C1 segment of cervical spinal cord (tissue), 14 donors: Measurements from ENCODE around the gene MTUS2.

ENCODE experiments used
- DNase-seq, 14 donors: peaks; one replicate each; lab custom pipeline; 2025; lab: John Stamatoyannopoulos, UW

The MTUS2 gene

DNA sequence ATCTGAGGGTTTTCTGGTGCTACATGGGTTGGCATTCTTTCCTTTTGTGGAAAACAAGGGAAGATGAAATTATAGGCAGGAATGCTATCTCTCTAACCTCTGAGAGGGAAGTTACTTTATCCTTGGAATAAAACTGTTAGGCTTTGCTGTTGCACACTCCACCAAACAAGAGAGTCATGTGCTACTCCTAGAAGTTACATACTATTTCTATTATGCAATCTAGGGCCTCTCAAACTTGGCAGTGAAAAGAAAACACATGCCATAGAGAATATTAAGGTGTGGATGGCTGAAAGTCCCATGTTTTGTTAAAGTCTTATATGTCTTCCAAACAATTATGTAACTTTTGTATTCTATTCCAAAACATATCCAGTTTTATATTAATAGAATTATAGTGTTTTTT lies 407.4 kb downstream of the MTUS2 start:
- DNase-seq: no peak

DNA sequence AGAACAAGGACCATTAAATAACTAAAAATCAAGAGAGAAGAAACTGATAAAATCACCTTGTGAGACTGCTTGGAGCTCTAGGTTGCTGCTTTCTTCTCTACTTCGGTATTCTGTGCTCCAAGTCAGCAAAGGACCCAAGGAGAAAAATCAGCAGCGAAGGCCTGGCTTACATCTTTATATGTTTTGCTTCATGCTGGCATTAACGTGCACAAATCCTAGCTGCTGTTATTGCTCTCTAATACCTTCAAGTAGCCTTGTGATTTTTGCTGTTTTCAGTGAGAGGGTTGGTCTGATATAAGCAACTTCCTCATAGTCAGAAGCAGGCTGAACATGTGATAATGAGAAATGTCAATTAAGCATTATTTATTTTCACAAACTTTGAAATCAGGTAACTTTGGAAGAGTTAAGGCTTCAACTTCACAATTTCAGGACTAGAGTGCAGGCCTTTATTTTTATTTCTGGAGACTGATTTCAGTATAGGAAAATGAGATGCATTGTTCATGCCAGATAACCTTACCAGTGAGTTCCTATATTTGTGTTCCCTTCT lies 410.2 kb downstream of the MTUS2 start:
- DNase-seq: no peak

DNA sequence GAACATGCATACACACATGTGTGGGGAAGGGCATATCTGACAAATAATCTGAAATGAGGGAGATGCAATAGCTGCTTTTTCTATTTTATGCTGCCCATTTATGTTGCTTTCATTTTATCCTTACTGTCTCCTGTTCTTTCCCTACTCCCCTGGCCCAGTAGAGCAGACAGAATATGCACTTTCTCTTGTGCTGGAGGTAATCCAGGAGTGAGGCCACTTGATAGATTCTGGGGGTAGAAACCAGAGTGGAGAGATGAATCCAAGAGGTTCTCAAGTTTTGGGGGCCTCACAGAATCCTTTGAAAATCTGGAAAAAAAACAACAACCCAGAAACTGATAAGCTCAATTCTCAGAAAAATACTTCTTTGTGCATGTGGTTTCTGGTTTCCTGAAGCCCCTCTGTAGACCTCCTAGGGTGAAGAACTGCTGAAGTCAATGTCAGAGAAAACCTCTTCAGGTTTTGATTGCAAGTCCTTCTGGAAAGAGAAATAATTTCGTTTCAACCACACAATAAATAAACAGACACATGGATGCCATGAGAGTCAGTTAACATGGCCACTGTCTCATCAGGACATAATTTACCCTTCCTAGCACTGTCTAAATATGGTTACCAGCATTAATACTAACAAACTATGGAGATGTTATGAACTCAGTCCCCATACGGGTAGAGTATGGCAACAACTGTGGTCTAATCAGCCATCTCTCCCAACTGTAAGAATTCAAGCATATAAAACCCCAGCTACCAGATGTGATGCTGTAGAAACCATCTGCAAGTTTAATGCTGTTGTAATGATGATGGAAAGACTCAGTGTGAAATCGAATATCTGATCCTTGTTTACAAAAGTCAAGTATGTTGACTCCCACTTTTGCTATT lies 419.8 kb downstream of the MTUS2 start:
- DNase-seq: no peak

GRCh38 chr13:29254626-29255370 lies 434.7 kb downstream of the MTUS2 start:
- DNase-seq: no peak

- DNase-seq: no peak
These were observed 435.4 kb downstream of the MTUS2 start for GRCh38 chr13:29255567-29255966.

GRCh38 chr13:29260684-29261083 lies 440.5 kb downstream of the MTUS2 start:
- DNase-seq: no peak

DNA sequence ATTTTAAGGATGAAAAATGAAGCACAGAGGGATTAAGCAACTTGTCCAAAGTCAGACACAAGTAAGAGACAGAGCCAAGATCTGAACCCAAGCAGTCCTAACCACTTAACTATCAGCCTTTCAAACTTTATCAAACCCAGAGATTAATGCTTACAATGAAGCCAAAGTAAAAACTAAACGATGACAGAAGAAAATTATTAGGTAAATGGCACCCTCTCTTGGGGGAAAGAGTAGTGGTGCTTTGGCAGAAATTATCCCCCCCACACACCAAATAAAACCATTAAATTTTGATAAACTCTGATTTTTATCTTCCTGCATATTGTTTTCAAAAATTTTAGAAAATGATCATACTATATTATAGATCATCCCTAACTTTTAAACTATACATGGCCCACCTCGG lies 446.1 kb downstream of the MTUS2 start:
- no peak for DNase-seq

DNA sequence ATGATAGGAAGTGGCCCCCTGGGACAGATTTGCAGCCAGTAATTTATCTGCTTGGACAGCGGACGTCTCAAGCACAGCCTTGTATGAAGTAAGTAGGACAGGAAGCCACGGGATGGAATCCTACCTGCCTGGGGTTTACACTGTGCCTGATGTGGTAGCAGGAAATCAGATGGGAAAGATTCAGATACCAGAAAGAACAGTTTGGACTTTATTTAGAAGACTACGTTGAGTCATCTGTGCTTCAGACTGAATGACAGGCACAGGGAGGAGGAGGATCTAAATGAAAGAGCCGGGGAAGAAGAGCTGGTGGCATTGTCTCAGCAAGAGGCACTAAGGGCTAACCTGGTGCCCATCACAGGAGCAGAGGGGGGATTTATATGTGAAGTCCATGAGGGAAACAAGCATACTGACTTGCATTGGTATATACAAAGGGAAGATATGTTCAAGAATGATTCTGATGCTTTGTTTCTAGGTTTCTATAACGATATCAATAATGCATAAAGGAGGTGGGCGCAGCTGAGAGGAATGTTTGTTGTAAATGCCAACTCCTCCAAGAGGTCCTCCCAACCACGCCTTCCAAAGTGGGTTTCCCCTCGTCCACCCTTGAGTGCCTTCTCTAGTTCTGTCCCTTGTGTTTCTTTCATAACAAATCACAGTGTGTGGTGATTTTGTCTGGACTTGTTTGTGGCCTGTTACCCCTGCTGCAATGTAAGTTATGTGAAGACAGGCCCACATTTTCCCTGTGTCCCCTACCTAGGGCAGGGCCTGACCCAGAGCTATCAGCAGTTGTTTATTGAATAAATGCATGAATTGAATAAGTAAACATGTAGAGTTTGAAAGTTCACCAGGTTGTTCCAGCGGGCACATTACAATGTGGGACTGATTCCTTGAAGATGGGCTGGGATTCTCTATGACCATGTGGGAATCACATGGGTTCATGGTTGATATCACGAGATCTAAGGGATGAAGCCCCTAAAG lies 446.9 kb downstream of the MTUS2 start:
- no peak for DNase-seq

GRCh38 chr13:29270271-29270985 lies 450.3 kb downstream of the MTUS2 start:
- DNase-seq: peak in 1 of 14 donors; percentile 24

GRCh38 chr13:29271606-29272005 lies 451.5 kb downstream of the MTUS2 start:
- no peak for DNase-seq

- DNase-seq: peak in 1 of 14 donors; percentile 5
These were observed 459.5 kb downstream of the MTUS2 start for GRCh38 chr13:29279356-29280254.

DNA sequence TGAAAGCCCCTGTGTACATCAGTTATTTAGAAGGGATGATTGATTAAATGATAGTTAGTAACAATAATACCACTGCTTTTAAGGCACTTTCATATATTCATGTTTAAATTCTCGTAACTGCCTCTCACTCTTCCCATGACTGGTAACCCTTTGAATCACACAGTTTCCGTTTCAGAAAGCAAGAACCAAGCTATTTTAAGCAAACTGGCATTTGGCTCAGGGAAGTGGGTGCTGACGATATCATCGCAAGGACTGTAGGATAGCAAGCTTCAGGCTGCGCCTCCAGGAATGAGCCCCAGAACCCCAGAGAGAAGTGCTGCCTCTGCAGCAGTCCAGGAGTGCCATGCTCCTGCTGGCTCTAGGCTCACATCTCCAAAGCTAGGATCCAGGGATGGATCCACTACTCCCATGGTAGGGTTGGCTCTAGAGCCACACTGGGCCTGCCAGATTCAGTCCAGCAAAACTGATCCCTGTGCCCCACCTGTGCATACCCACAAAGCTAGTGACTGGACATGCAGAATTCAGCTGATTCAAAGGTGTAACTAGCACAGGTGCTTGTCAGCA lies 461.9 kb downstream of the MTUS2 start:
- DNase-seq: no peak

DNA sequence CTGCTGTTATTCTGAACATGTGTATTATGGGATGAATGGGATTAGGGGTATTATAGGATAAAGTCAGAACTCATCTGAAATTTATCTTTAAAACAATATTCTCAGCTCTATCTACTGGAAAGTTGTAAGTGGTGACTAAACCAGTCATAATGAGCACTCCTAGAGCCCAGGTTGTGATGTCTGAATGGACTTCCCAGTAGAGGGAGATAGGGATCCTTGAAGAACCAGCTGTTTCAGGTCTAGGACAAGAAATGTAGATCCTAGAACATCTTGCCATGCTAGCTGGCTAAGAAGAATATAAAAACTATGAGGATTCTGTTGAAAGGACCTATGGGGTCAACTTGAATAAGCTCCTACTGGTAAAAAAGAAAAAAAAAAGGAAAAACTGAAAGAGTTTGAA lies 464.6 kb downstream of the MTUS2 start:
- no peak for DNase-seq

DNA sequence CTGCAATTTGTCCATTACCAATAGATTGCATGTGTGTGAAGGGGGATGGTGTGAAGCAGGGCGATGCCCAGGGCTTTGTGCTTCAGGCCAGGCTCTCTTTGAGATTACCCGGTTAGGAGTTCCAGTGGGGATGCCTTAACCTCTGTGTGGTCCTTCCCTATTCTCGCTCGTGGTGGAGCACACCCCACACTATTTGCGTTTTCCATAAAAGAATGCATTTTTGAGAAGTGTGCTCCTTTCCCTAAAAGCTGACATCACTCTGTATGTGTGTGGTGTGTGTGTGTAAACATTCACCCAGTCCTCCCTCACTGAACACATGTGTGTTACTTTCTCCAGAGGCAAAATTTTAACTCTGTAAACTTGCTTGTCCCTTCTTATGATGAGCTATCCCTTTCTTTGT lies 467.1 kb downstream of the MTUS2 start:
- DNase-seq: no peak

DNA sequence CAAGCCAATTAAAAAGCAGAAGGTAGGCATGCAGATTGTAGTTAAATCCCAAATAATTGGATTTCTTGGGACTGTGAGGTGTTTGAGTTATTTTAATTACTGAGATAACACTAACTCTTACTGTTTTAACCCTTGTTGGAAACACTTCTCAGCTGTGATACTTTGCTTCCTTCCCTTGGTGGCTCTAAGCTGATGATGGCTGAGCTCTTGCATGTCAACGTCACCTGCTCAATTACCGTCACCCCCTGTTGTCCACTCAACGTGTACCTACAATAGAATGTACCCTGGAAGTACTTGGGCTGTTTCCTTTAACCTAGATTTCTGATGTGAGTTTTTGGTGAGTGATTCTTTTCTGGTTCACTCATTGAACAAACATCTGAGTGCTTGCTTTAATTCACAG lies 471.9 kb downstream of the MTUS2 start:
- no peak for DNase-seq

DNA sequence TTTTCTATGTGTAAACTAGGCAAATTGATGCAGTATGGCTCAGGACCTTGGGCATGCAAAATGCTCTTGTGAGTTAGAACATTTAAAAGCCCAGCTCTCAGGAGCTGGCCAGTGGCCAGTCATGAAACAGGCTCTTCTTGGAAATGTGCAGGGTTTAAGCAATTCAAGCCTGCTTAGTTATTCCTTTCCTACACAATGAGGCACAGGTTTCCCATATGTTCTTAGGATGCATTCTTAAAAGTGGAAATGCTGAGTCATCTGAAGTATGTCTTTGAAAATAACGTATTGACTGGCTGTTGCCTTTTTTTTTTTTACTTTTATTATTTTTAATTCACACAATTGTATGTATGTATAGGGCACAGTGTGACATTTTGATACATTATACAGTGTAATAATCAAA lies 474.7 kb downstream of the MTUS2 start:
- no peak for DNase-seq

DNA sequence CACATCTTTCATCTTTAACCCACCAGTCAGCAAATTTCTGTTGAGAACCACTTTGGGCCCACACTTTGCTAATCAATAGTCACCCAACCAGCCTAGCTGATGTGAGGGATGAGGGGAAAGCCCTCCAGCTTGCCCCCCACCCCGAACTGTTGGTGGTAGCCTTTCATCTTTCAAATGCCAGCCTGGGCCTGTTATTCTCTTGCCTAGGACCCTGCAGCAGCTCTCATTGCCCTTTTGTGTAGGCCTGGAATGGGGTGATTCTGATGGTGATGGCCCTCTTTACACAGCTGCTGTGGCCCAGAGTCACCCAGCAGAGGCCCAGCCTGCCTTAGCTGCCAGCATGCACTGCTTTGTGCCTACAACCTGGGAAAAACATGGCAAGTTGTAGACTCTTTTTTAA lies 480.9 kb downstream of the MTUS2 start:
- DNase-seq: no peak

GRCh38 chr13:29304148-29304547 lies 484.0 kb downstream of the MTUS2 start:
- no peak for DNase-seq

- no peak for DNase-seq
These were observed 490.7 kb downstream of the MTUS2 start for GRCh38 chr13:29310806-29311205.
